ENCODE data around the gene BNC1.

DNA sequence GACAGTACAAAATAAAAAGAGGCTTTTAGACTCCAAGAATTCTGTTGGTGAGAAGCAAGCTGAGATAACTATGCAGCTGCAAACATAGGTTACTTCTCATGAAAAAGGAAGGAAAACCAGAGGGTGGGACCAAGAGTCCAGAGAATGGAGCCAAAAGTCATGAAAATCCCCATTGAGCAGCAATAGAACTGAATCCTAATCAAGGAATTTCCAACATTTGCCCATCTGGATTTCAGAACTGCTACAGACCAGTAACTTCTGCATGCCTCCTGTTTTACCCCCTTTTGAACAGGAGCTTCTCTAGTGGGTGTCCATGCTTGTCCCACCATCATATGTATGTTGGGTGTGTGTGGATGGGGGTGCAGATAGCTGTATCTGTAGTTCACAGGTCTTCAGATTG, 33.6 kb upstream of the BNC1 start:
- TF ChIP-seq, protein P1, sequence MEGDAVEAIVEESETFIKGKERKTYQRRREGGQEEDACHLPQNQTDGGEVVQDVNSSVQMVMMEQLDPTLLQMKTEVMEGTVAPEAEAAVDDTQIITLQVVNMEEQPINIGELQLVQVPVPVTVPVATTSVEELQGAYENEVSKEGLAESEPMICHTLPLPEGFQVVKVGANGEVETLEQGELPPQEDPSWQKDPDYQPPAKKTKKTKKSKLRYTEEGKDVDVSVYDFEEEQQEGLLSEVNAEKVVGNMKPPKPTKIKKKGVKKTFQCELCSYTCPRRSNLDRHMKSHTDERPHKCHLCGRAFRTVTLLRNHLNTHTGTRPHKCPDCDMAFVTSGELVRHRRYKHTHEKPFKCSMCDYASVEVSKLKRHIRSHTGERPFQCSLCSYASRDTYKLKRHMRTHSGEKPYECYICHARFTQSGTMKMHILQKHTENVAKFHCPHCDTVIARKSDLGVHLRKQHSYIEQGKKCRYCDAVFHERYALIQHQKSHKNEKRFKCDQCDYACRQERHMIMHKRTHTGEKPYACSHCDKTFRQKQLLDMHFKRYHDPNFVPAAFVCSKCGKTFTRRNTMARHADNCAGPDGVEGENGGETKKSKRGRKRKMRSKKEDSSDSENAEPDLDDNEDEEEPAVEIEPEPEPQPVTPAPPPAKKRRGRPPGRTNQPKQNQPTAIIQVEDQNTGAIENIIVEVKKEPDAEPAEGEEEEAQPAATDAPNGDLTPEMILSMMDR (IDR thresholded peaks at IDR 0.05), result no peak
- no peak for TF ChIP-seq ZFX (IDR thresholded peaks at IDR 0.05; ENCODE audit: borderline replicate concordance)
